PC-9 (cell line): Measurements from ENCODE around the gene MCFD2. TPM values are rescaled to one million over a fixed set of nuclear protein-coding genes. Genes with fewer than 3 reads are reported as not detected.
A peak's percentile ranks its signal among the peaks of the same experiment; 100 is the strongest.

ENCODE experiments used
- BruUV-seq: library from RNA; stranded (reverse); fragments of 400-500 nt; replicated peaks from 2 replicates; lab custom pipeline; 2021; lab: Mats Ljungman, UMichigan
- CTCF ChIA-PET: fragments of 300-600 bp; sonication (Branson Sonifier 250); formaldehyde crosslinking; loops from one replicate; lab custom pipeline; 2022; ENCODE audit warnings: antibody characterized with exemption; lab: Charles Lee
- POLR2A ChIA-PET: fragments of 300-600 bp; sonication (Branson Sonifier 250); formaldehyde crosslinking; loops from one replicate; lab custom pipeline; 2022; ENCODE audit warnings: antibody characterized with exemption; ENCODE audit not compliant: unreplicated experiment; lab: Charles Lee
- DNase-seq, 2 experiments: peaks; one replicate each; pipeline versions ENCODE4 v3.0.0 to v3.0.0-alpha.2; 2015 to 2022; ENCODE audit warnings: mixed read lengths in 1 of 2
- H2AFZ ChIP-seq: fragments of 200-600 bp; sonication (generic); 2 replicates; pipeline ENCODE4 v1.8.1; 2017; ENCODE audit warnings: antibody characterized with exemption
- H3F3A ChIP-seq: fragments of 200-600 bp; sonication (generic); 2 replicates; pipeline ENCODE4 v1.8.1; 2017; ENCODE audit warnings: antibody characterized with exemption, mild to moderate bottlenecking, low read depth; ENCODE audit not compliant: insufficient read depth
- H3K27ac ChIP-seq: fragments of 200-600 bp; sonication (generic); 2 replicates; pipeline ENCODE4 v1.6.1; 2016; ENCODE audit warnings: mixed run types
- H3K27me3 ChIP-seq: fragments of 200-600 bp; sonication (generic); 2 replicates; pipeline ENCODE4 v1.6.1; 2016; ENCODE audit warnings: low read depth, mixed run types; ENCODE audit not compliant: insufficient read depth
- H3K36me3 ChIP-seq: fragments of 200-600 bp; sonication (generic); 2 replicates; pipeline ENCODE4 v1.6.1; 2016; ENCODE audit warnings: low read depth, mixed run types
- H3K4me1 ChIP-seq: fragments of 200-600 bp; sonication (generic); replicated peaks from 2 replicates; pipeline ENCODE4 v1.6.1; 2016; ENCODE audit warnings: mixed run types; ENCODE audit not compliant: insufficient read depth
- H3K4me2 ChIP-seq: fragments of 200-600 bp; sonication (generic); 2 replicates; pipeline ENCODE4 v1.6.1; 2017; ENCODE audit warnings: mixed run types
- H3K4me3 ChIP-seq: fragments of 200-600 bp; sonication (generic); 2 replicates; pipeline ENCODE4 v1.6.1; 2016; ENCODE audit warnings: mixed run types
- H3K79me2 ChIP-seq: fragments of 200-600 bp; sonication (generic); 2 replicates; pipeline ENCODE4 v1.6.1; 2017; ENCODE audit warnings: low read depth, mixed run types
- H3K9me2 ChIP-seq: fragments of 200-600 bp; sonication (generic); 2 replicates; pipeline ENCODE4 v1.8.1; 2017; ENCODE audit warnings: mild to moderate bottlenecking; ENCODE audit not compliant: insufficient read depth
- H3K9me3 ChIP-seq: fragments of 200-600 bp; sonication (generic); 2 replicates; pipeline ENCODE4 v1.8.1; 2016; ENCODE audit warnings: low read depth; ENCODE audit not compliant: insufficient read depth
- H4K20me1 ChIP-seq: fragments of 200-600 bp; sonication (generic); 2 replicates; pipeline ENCODE4 v1.8.1; 2017; ENCODE audit not compliant: insufficient read depth
- CTCF ChIP-seq: fragments of 200-600 bp; sonication (generic); conservative IDR thresholded peaks from 2 replicates; pipeline ENCODE4 v1.6.1; 2017; ENCODE audit warnings: mixed run types, antibody characterized with exemption, mild to moderate bottlenecking, moderate library complexity
- EZH2 ChIP-seq: fragments of 200-600 bp; sonication (generic); IDR thresholded peaks from 2 replicates; pipeline ENCODE4 v1.8.0; 2017; ENCODE audit warnings: antibody characterized with exemption, low read depth
- intact Hi-C: fragments of 100-400 bp; cut with micrococcal nuclease; formaldehyde crosslinking; loops from one replicate; pipeline ENCODE4 v1.10.0; 2022; ENCODE audit not compliant: unreplicated experiment
- total RNA-seq: library from RNA; stranded (reverse); gene quantifications from 2 replicates; pipeline ENCODE4 v1.2.3, GENCODE V29; 2021

MCFD2 gene
- total RNA-seq, 1 experiment from 2014 or later = 163 TPM

DNA sequence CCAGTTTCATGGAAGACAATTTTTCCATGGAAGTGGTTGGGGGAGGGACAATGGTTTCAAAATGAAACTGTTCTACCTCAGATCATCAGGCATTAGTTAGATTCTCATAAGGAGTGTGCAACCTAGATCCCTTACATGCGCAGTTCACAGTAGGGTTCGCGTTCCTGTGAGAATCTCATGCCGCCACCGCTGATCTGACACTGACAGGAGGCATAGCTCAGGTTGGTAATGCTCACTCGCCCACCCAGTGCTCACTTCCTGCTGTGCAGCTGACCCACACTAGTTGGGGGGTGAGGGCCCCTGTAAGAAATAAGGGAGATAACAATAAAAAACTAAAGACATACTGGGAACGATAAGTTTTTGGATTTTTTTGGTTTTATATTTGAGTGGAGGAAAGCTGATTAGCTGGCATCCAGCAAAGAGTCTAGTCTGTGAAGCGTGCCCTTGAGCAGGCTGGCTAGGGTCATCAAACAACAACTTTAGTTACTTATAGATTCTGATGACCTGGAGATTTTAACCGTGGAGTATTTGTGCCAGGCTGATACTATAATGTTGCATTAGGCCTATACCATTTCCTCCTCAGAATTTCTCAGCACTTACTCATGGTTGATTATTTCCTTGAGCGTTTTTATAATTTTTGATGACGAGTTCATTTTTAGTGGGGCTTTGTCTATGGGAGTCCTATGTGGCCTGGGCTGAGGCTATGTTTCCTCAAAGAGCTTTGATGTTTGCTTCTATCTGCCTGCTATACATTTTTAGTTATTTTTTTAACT lies 6.3 kb upstream of the MCFD2 start:
- POLR2A ChIA-PET = no interaction called here
- Histone ChIP-seq H3K27me3 (no peaks in the 10 kb centered on the region), H2AFZ (no peak overlapping the region), H3K9me2 (no peaks in the 10 kb centered on the region), H3K36me3 (0 out of 2 replicates have a peak, but pooled peaks cover 4% of the 10 kb centered on the region), H3K27ac (peak overlapping the region; percentile 90), H3K4me3 (no peak overlapping the region; the same call in 1 of the 2 replicates), H3F3A (peaks cover 40% of the 10 kb centered on the region), H4K20me1 (no peaks in the 10 kb centered on the region), H3K4me2 (peak overlapping the region; percentile 57), H3K4me1 (peaks cover 80% of the 10 kb centered on the region), H3K9me3 (peaks cover 4% of the 10 kb centered on the region), H3K79me2 (peaks cover 61% of the 10 kb centered on the region)
- TF ChIP-seq EZH2 (no peak), CTCF (no peak)
- intact Hi-C loops = no loop called here
- CTCF ChIA-PET = interaction anchor here (0.6 kb wide), 1 partner anchor 46 kb away, joined by 3 read pairs; no protein-coding TSS in a partner anchor
- peak in 1 of 2 experiments; percentile 97 for DNase-seq
- BruUV-seq = no TSS peak

GRCh38 chr2:46917628-46918027 lies 2.0 kb upstream of the MCFD2 start:
- Histone ChIP-seq H3K4me2 (peak overlapping the region; percentile 89), H3K4me1 (peaks cover 60% of the 10 kb centered on the region)

More at GRCh38 chr2:46917628-46918027, 2.0 kb upstream of the MCFD2 start:
- no TSS peak for BruUV-seq
- H3K36me3 ChIP-seq = peaks cover 9% of the 10 kb centered on the region; the same call in 1 of the 2 replicates
- TF ChIP-seq EZH2 (no peak), CTCF (no peak)
- H3K27me3 ChIP-seq = no peaks in the 10 kb centered on the region
- no peak for DNase-seq
- H3F3A ChIP-seq = peaks cover 45% of the 10 kb centered on the region
- no peaks in the 10 kb centered on the region for H3K9me2 ChIP-seq
- no peaks in the 10 kb centered on the region for H3K9me3 ChIP-seq
- CTCF ChIA-PET = interaction anchor here (1.0 kb wide), 1 partner anchor 22 kb away, joined by 8 read pairs; no protein-coding TSS in a partner anchor
- intact Hi-C loops = loop anchor here (5.0 to 10.0 kb wide), 2 partner anchors 405 to 467 kb away; no protein-coding TSS in a partner anchor
- peaks cover 84% of the 10 kb centered on the region for H3K79me2 ChIP-seq
- H4K20me1 ChIP-seq = peaks cover 6% of the 10 kb centered on the region
- H3K27ac ChIP-seq = no peak overlapping the region
- POLR2A ChIA-PET = no interaction called here
- no peak overlapping the region for H2AFZ ChIP-seq
- peak overlapping the region; percentile 76; the same call in 1 of the 2 replicates for H3K4me3 ChIP-seq
